ENCODE data around the gene ZNF792. TPM values are rescaled to one million over a fixed set of nuclear protein-coding genes. Genes with fewer than 3 reads are reported as not detected.

The ZNF792 gene
- total RNA-seq, result 1 to 10 TPM; 2.8 to 6.7 (median 4.7) TPM

DNA sequence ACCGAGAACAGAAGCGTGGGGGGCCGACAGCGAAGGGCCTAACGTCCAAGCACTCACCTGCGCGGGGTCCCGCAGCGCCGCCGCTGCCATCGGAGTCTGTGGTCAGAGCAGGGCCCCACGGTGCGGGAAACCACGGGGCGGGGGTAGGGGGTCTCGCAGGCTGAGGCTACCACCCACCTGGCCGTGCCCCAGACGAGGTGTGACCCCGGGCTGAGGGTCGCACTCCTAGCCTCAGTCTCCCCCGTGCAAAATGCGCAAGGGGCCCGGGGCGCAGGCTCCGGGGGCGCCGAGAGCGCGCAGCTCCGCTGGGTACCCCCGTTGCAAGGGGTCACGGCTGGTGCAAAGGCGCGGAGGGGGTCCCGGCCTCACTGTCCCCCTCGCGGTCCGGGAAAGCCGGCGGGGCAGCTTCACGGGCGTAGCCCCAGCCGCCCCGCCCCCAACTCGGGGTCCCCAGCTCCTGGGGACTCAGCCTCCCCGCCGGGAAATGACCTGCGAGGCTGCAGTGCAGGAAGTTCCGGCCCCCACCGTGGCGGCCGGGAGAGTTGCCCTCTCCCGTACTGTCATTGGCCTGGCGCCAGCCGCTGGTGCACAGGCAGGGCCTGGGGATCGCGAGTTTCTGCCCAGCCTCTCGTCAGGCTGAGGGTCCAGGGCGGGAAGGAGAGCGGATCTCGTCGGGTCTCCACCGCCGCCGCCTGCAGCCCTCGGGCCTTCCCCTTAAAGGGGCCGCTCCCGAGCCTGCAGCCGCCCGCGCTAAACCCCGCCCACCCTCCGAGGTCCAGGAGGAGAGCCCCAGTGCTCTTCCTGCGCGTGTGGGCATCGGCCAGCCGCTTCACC lies at the start of gene ZNF792:
Gene ZNF792 (minus strand): TSS at position 657 of the 834 bp plus-strand sequence. CDS start 567 bp downstream, at position 90.
- WGBS, 2 donors, result 0 to 1% methylated on average over 18 to 65 of the region's 78 CpGs
- no peak for TF ChIP-seq POLR2A (IDR thresholded peaks at IDR 0.05)
- TF ChIP-seq, protein P1, sequence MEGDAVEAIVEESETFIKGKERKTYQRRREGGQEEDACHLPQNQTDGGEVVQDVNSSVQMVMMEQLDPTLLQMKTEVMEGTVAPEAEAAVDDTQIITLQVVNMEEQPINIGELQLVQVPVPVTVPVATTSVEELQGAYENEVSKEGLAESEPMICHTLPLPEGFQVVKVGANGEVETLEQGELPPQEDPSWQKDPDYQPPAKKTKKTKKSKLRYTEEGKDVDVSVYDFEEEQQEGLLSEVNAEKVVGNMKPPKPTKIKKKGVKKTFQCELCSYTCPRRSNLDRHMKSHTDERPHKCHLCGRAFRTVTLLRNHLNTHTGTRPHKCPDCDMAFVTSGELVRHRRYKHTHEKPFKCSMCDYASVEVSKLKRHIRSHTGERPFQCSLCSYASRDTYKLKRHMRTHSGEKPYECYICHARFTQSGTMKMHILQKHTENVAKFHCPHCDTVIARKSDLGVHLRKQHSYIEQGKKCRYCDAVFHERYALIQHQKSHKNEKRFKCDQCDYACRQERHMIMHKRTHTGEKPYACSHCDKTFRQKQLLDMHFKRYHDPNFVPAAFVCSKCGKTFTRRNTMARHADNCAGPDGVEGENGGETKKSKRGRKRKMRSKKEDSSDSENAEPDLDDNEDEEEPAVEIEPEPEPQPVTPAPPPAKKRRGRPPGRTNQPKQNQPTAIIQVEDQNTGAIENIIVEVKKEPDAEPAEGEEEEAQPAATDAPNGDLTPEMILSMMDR (IDR thresholded peaks at IDR 0.05), result no peak
- DNase-seq (ENCODE audit: low spot score in 2 of 2), result peak in 1 of 2 donors; percentile 92
- intact Hi-C loops (cut with DNase I; ENCODE audit: low total_unique reads), result no loop called here
- H3K4me3 ChIP-seq (ENCODE audit: low read depth, poor library complexity, severe bottlenecking), result peak within 1 kb of the TSS; percentile 67

DNA sequence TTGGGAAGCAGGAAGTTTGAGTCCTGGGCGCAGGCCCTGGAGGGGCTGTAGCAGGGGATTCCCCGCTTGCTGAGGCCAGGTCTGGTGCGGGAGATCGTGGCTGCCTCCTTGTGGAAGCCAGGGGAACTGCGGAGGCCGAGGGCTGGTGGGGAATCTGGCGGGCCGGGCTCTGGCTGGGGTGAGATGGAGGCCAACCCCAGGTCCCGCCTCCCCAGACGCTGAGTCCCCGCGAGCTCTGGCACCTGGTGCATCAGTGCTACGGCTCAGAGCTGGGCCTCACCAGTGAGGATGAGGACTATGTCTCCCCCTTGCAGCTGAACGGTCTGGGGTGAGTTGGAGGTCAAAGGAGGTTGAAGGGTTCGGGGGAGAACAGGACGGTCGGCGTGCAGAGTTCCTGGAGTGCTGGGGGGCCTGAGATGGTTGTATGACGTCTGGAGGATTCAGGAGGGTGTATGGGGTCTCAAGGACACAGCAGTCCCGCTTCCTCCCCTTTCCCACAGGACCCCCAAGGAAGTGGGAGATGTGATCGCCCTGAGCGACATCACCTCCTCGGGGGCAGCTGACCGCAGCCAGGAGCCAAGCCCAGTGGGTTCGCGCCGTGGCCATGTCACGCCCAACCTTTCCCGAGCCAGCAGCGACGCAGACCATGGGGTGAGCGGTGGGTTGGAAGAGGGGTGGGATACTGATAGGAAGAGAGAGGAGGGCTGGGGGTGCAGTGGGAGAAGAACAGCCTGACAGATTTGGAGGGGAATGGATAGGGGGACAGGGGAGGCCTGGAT lies 49.2 kb upstream of the ZNF792 start:
- TF ChIP-seq POLR2A (IDR thresholded peaks at IDR 0.05), result no peak
- TF ChIP-seq, protein P1 (IDR thresholded peaks at IDR 0.05), result peak in 1 of 3 donors; percentile 89
- DNase-seq (ENCODE audit: low spot score in 2 of 2), result peak; percentile 40 to 94
- intact Hi-C loops (cut with DNase I; ENCODE audit: low total_unique reads), result loop anchor here (5.0 kb wide), 1 partner anchor 36 kb away; no protein-coding TSS in a partner anchor
- WGBS, 2 donors, result 54 to 56% methylated on average over 32 of the region's 32 CpGs
- no peak overlapping the region for H3K4me3 ChIP-seq (ENCODE audit: low read depth, poor library complexity, severe bottlenecking)

DNA sequence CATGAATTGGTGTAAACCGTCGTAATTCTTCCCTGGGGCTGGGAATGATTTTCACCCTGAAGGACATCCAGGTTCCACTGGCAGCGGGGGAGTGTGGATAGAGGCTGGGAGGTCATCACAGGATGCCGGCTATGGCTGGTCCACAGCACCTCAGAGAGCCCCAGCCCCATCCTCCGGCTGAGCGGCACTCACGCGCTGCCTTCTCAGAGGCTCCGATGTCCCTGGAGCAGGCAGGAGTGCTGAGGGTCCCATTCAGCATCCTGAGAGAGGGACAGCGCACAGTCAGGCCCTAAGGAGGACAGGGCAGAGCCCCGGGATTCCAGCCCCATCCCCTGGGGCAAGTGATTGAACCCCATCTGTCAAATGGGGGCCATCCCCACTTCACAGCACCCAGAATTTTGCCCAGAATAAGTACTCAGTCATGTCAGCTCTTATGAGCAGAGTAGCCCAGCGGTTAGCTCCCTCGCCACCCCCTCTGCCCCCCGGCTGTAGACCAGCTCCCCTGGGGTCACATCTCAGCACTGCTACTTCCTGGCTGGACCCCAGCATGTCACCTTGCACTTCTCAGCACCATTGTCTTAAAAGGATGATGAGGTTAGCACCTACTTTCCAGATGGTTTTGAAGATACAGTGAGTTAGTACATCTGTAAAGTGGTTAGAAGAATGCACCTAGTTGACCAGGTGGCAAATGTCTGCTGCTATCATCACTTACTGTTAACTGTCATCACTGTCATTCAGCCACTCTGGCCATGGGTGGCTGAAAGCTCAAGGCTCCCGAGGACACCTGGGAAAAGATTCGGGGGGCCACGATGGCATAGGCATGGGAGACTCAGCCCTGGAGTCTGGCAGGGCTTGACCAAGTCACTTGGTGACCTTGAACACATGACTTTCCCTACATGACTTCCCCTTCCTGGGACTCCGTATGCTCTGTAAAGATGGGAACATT lies 48.0 kb upstream of the ZNF792 start:
- TF ChIP-seq POLR2A (IDR thresholded peaks at IDR 0.05), result no peak
- TF ChIP-seq, protein P1 (IDR thresholded peaks at IDR 0.05), result no peak
- DNase-seq (ENCODE audit: low spot score in 2 of 2), result no peak
- 88 to 91% methylated on average over 17 to 18 of the region's 18 CpGs for WGBS, 2 donors
- intact Hi-C loops (cut with DNase I; ENCODE audit: low total_unique reads), result loop anchor here (5.0 kb wide), 1 partner anchor 35 kb away; no protein-coding TSS in a partner anchor
- H3K4me3 ChIP-seq (ENCODE audit: low read depth, poor library complexity, severe bottlenecking), result no peak overlapping the region

DNA sequence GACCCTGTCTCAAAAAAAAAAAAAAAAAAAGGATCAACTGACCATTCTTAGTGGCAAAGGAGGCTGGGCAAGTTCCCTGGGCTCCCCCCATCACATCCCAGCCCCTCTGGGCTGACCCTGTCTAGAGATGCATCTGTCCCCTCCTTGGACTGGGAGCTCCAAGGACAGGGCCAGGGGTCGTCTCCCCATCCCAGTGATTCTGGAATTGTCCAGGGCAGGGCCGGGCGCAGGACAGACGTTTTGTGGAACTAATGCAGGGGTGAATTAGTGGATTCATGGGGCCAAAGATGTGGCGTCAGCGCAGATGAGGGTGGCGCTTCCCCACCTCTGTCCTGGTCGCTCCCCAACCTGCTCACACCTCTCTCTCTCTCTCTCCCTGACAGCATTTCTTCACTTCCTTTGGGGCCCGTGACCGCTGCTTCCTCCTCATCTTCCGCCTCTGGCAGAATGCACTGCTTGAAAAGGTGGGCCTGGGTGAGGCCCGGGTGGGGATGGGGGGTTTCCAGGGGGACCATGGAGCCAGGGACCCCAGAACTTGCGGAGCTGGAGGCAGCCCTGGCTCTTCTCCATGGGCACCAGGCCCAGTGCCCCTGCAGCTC lies 47.2 kb upstream of the ZNF792 start:
- H3K4me3 ChIP-seq (ENCODE audit: low read depth, poor library complexity, severe bottlenecking), result no peak overlapping the region
- intact Hi-C loops (cut with DNase I; ENCODE audit: low total_unique reads), result loop anchor here (5.0 kb wide), 1 partner anchor 34 kb away; no protein-coding TSS in a partner anchor
- DNase-seq (ENCODE audit: low spot score in 2 of 2), result no peak
- WGBS, 2 donors, result 78 to 86% methylated on average over 13 of the region's 13 CpGs
- no peak for TF ChIP-seq POLR2A (IDR thresholded peaks at IDR 0.05)
- TF ChIP-seq, protein P1 (IDR thresholded peaks at IDR 0.05), result no peak
